ENCODE data around the gene COTL1.

GRCh38 chr16:84596161-84596560 lies 21.7 kb downstream of the COTL1 start:
- TF ChIP-seq ZBTB42 (CRISPR knock-in tag; IDR thresholded peaks at IDR 0.05) (no peak), CTCF (CRISPR knock-in tag; IDR thresholded peaks at IDR 0.05) (no peak), MLLT10 (CRISPR knock-in tag; IDR thresholded peaks at IDR 0.05) (no peak), HNRNPK (IDR thresholded peaks at IDR 0.05; ENCODE audit: low read depth, low read length, poor library complexity, severe bottlenecking) (no peak), HOXA7 (CRISPR knock-in tag; IDR thresholded peaks at IDR 0.05) (no peak), ZNF879 (CRISPR knock-in tag; IDR thresholded peaks at IDR 0.05) (no peak), GABPA (IDR thresholded peaks at IDR 0.05; ENCODE audit: low read depth, low read length) (no peak), GABPA (CRISPR knock-in tag; IDR thresholded peaks at IDR 0.05; ENCODE audit: low read depth) (no peak), PATZ1 (CRISPR knock-in tag; IDR thresholded peaks at IDR 0.05) (no peak), PHF8 (CRISPR knock-in tag; IDR thresholded peaks at IDR 0.05) (no peak), SPEN (CRISPR knock-in tag; IDR thresholded peaks at IDR 0.05; ENCODE audit: low read depth) (no peak), CEBPB (IDR thresholded peaks at IDR 0.05; ENCODE audit: borderline replicate concordance, low read depth, low read length) (no peak), GTF2F1 (IDR thresholded peaks at IDR 0.05; ENCODE audit: low read length) (no peak)
